ENCODE results near the gene RELB. TPM values are rescaled to one million over a fixed set of nuclear protein-coding genes. Genes with fewer than 3 reads are reported as not detected.

Gene RELB
- total and polyA plus RNA-seq, 2 donors from 2014 or later: 10.3 to 30.6 TPM

DNA sequence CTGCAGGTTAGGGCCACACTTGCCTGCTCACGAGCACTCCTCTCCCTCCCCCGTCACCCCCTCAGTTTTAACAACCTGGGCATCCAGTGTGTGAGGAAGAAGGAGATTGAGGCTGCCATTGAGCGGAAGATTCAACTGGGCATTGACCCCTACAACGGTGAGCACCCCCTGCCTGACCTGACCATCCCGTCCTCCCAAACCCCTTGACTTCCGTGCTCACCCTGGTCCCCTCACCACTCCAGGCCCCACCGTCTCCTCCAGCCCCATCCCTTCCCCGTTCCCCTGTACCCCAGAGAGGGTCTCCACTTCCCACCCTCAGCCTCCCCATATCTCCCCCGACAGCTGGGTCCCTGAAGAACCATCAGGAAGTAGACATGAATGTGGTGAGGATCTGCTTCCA lies 24.0 kb downstream of the RELB start:
- Histone ChIP-seq H3K4me3 (ENCODE audit: low read length in 3 of 3) (no peak overlapping the region), H3K27me3 (ENCODE audit: control insufficient read depth, insufficient read depth, low read length) (no peaks in the 10 kb centered on the region), H3K4me1 (ENCODE audit: control insufficient read depth in 2 of 3, insufficient read depth in 2 of 3, low read depth in 1 of 3, low read length in 3 of 3) (no peaks in the 10 kb centered on the region), H3K36me3 (ENCODE audit: control insufficient read depth in 2 of 3, insufficient read depth in 3 of 3, low read length in 3 of 3) (peaks cover 0 to 6% (median 5%) of the 10 kb centered on the region in 3 donors), H3K9ac (ENCODE audit: low read length in 3 of 3) (no peak overlapping the region), H3K27ac (ENCODE audit: low read depth in 2 of 2, low read length in 2 of 2) (no peak overlapping the region), H3K9me3 (ENCODE audit: control insufficient read depth in 2 of 3, insufficient read depth in 1 of 3, low read length in 3 of 3) (no peaks in the 10 kb centered on the region)
- TF ChIP-seq, protein P1, sequence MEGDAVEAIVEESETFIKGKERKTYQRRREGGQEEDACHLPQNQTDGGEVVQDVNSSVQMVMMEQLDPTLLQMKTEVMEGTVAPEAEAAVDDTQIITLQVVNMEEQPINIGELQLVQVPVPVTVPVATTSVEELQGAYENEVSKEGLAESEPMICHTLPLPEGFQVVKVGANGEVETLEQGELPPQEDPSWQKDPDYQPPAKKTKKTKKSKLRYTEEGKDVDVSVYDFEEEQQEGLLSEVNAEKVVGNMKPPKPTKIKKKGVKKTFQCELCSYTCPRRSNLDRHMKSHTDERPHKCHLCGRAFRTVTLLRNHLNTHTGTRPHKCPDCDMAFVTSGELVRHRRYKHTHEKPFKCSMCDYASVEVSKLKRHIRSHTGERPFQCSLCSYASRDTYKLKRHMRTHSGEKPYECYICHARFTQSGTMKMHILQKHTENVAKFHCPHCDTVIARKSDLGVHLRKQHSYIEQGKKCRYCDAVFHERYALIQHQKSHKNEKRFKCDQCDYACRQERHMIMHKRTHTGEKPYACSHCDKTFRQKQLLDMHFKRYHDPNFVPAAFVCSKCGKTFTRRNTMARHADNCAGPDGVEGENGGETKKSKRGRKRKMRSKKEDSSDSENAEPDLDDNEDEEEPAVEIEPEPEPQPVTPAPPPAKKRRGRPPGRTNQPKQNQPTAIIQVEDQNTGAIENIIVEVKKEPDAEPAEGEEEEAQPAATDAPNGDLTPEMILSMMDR (IDR thresholded peaks at IDR 0.05; ENCODE audit: borderline replicate concordance, extremely low read depth, insufficient read depth): no peak
- DNase-seq: no peak
- FAIRE-seq: no peak
- intact Hi-C loops (cut with DNase I): no loop called here

DNA sequence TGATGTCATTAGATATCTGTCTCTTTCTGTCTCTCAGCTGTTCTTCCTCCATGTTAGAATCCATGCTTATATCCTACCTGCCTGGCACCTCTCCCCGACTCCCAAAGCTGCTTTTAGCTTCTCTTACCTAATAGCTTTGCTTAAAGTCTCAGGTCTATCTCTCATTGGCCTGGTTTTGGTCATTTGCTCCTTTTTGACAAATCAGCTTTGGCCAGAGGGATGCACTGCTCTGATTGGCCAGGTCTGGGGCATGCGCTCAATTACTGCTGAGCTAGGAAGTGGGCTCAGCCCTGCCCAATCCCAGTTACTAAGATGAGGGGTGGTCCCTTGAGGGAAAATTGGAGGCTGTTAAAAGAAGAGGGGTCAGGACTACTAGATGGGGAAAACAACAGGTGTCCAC lies 26.1 kb downstream of the RELB start:
- Histone ChIP-seq H3K36me3 (ENCODE audit: control insufficient read depth in 2 of 3, insufficient read depth in 3 of 3, low read length in 3 of 3) (peaks cover 0 to 10% (median 7%) of the 10 kb centered on the region in 3 donors), H3K27me3 (ENCODE audit: control insufficient read depth, insufficient read depth, low read length) (no peaks in the 10 kb centered on the region), H3K9ac (ENCODE audit: low read length in 3 of 3) (no peak overlapping the region), H3K27ac (ENCODE audit: low read depth in 2 of 2, low read length in 2 of 2) (no peak overlapping the region), H3K4me3 (ENCODE audit: low read length in 3 of 3) (no peak overlapping the region), H3K9me3 (ENCODE audit: control insufficient read depth in 2 of 3, insufficient read depth in 1 of 3, low read length in 3 of 3) (no peaks in the 10 kb centered on the region), H3K4me1 (ENCODE audit: control insufficient read depth in 2 of 3, insufficient read depth in 2 of 3, low read depth in 1 of 3, low read length in 3 of 3) (no peaks in the 10 kb centered on the region)
- TF ChIP-seq, protein P1 (IDR thresholded peaks at IDR 0.05; ENCODE audit: borderline replicate concordance, extremely low read depth, insufficient read depth): no peak
- no peak for DNase-seq
- no peak for FAIRE-seq
- intact Hi-C loops (cut with DNase I): no loop called here

DNA sequence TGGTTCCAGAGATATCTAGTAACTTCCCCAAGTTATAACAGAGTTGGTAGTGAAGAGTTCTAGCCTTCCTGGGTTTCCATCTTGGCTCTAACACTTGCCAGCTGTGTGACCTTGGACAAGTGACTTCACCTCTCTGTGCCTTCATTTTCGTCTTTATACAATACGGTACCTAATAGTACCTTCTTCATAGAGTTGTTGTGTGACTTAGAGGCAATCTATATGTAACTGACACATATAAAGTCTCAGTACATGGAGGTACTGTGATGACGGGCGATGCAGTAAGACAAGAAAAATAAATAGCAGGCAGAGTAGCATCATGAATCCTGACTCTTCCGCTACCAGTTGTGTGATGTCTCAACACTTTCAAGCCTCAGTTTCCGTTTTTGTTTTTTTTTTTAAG lies 29.6 kb downstream of the RELB start:
- FAIRE-seq (no peak), DNase-seq (no peak)
- Histone ChIP-seq H3K4me1 (ENCODE audit: control insufficient read depth in 2 of 3, insufficient read depth in 2 of 3, low read depth in 1 of 3, low read length in 3 of 3) (no peaks in the 10 kb centered on the region), H3K4me3 (ENCODE audit: low read length in 3 of 3) (no peak overlapping the region), H3K27ac (ENCODE audit: low read depth in 2 of 2, low read length in 2 of 2) (no peak overlapping the region), H3K9me3 (ENCODE audit: control insufficient read depth in 2 of 3, insufficient read depth in 1 of 3, low read length in 3 of 3) (no peaks in the 10 kb centered on the region), H3K36me3 (ENCODE audit: control insufficient read depth in 2 of 3, insufficient read depth in 3 of 3, low read length in 3 of 3) (peaks cover 0 to 16% (median 13%) of the 10 kb centered on the region in 3 donors), H3K27me3 (ENCODE audit: control insufficient read depth, insufficient read depth, low read length) (no peaks in the 10 kb centered on the region), H3K9ac (ENCODE audit: low read length in 3 of 3) (no peak overlapping the region)
- intact Hi-C loops (cut with DNase I): loop anchor here (10.0 kb wide), 1 partner anchor 154 kb away; no protein-coding TSS in a partner anchor
- TF ChIP-seq, protein P1 (IDR thresholded peaks at IDR 0.05; ENCODE audit: borderline replicate concordance, extremely low read depth, insufficient read depth): no peak

DNA sequence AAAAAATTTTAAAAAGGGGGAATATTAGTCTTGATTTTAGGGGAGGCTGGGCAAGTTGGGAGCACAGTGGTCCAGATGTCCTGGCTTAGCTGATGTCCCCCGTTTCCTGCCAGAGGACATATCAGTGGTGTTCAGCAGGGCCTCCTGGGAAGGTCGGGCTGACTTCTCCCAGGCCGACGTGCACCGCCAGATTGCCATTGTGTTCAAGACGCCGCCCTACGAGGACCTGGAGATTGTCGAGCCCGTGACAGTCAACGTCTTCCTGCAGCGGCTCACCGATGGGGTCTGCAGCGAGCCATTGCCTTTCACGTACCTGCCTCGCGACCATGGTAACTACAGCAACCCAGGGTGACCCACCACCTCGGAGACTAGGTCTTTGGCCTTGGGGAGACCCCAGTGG lies 31.2 kb downstream of the RELB start:
- TF ChIP-seq, protein P1 (IDR thresholded peaks at IDR 0.05; ENCODE audit: borderline replicate concordance, extremely low read depth, insufficient read depth): no peak
- FAIRE-seq: no peak
- intact Hi-C loops (cut with DNase I): loop anchor here (10.0 kb wide), 1 partner anchor 152 kb away; no protein-coding TSS in a partner anchor
- Histone ChIP-seq H3K36me3 (ENCODE audit: control insufficient read depth in 2 of 3, insufficient read depth in 3 of 3, low read length in 3 of 3) (peaks cover 0 to 16% (median 14%) of the 10 kb centered on the region in 3 donors), H3K4me1 (ENCODE audit: control insufficient read depth in 2 of 3, insufficient read depth in 2 of 3, low read depth in 1 of 3, low read length in 3 of 3) (no peaks in the 10 kb centered on the region), H3K27ac (ENCODE audit: low read depth in 2 of 2, low read length in 2 of 2) (no peak overlapping the region), H3K9ac (ENCODE audit: low read length in 3 of 3) (no peak overlapping the region), H3K9me3 (ENCODE audit: control insufficient read depth in 2 of 3, insufficient read depth in 1 of 3, low read length in 3 of 3) (no peaks in the 10 kb centered on the region), H3K4me3 (ENCODE audit: low read length in 3 of 3) (no peak overlapping the region), H3K27me3 (ENCODE audit: control insufficient read depth, insufficient read depth, low read length) (no peaks in the 10 kb centered on the region)
- DNase-seq: no peak

All from kidney (tissue), 14 donors.